Central memory CD4-positive, alpha-beta T cell (primary cell): ENCODE results near the gene SEMA6B.

ENCODE experiments used
- DNase-seq: peaks from one replicate; pipeline ENCODE4 v3.0.0; 2022

Gene SEMA6B

DNA sequence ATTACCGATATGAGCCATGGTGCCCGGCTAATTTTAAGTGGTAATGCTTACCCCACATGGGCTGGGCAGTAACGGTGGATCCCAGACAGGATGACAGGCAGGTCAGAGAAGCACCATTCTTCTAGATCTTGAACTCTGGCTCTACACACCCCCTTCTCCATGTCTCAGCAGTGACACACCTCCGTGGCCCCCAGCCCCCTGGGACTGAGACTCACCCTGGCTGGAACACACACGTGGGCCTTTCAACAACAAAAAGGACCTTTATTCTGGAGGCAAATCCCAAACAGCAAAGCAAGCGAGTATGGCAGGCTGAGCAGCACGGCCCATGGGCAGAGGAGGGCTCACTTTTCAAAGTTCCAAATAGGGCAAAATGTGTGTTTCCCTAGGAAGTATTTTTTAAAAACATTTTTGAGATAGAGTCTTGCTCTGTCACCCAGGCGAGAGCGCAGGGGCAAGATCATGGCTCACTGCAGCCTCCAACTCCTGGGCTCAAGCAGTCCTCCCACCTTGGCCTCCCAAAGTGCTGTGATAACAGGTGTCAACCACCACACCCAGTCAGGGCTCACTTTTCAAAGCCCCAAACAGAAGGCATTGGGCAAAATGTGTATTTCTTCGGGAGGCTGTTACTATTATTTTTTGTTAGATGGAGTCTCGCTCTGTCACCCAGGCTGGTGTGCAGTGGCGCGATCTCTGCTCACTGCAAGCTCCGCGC is 37.0 kb downstream of the SEMA6B start:
- DNase-seq: no peak

DNA sequence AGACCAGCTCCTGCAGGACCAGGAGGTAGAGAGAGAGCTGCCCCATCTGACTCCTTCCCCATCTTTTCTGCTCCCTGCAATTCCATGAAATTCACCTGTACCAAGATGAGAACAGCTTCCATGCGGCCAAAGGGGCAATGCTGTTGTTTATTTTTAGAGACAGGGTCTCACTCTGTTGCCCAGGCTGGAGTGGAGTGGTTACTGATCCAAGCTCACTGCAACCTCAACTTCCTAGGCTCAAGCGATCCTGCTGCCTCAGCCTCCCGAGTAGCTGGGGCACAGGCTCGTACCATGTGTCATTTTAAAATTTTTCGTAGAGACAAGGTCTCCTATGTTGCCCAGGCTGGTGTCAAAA is 37.6 kb downstream of the SEMA6B start:
- DNase-seq: no peak

DNA sequence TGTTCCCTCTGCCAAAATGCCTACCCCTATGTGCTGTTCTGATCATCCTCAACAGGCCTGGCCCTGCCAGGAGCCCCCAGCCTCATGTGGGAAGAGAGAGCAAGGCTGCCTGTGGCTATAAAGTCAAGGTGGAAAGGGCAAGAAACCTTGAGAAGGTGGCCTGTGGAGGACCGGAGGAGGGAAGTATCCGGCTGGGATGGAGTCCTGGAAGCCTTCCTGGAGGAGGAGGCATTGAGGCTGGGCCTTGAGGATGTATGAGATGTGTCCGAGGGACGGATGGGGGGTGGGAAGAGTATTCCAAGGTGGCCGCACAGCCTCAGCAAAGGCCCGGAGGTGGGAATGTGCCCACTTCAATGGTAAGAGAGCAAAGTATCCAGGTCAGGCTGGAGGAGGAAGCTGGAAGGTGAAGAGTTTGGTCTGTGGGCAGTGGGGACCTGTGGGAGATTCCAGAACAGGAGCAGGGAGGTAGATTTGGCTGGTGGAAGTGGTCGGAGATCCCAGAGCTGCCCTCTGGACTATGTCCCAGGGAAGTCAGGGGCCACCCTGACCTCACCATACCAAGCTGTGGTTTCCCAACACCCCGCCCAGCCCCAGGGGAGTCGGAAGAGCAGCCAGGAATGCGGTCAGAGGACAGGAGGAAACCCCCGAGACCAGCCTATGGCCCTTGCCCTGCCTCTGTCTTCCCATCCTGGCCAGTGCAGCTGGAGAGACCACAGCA is 38.2 kb downstream of the SEMA6B start:
- DNase-seq: no peak

DNA sequence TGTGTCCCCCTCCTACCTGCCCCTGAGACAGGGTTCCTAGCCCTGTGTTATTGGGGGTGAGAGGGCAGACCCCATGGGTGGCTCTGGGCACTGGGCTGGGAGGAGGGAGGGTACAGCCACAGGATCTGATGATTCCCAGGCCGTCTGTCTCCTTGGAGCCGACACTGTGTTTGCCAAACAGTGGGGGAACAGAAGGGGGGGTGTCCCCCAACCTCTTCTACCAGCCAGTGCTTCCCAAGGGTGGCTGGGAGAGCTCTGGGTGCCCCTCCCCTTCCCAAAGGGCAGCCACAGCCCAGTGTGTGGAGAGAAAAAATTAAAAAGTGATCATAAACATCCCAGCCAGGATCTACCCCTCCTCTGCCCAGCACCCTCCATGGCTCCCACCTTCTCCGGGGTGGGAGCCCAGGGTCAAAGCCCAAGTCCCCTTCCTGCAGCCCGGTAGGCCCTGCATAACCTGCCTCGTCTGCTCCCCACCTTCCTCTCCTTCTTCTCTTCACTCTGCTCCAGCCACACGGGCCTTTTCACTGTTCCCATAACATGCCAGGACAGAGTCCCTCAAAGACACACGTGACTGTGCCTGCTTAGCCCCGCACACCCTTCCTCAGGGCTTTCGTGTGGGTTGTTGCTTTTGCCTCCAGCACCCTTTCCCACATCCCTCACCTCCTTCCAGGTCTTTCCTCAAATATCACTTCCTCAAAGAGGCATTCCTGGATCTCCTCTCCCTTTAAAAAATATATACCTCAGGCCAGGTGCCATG is 39.8 kb downstream of the SEMA6B start:
- no peak for DNase-seq

DNA sequence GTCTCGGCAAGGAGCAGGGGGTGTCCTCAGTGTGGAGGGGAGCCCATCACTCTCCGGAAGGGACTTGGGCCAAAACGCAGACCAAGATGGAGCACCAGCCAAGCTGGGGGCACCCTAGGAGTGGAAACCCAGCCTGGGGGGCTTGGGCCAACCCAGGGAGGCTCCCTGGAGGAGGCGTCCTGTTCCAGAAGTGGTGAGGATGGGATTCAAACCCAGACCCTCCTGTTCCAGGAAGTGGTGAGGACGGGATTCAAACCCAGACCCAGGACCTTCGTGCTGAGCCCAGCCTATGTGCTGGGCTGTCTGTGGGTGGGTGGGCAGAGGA is 40.4 kb downstream of the SEMA6B start:
- DNase-seq: no peak

DNA sequence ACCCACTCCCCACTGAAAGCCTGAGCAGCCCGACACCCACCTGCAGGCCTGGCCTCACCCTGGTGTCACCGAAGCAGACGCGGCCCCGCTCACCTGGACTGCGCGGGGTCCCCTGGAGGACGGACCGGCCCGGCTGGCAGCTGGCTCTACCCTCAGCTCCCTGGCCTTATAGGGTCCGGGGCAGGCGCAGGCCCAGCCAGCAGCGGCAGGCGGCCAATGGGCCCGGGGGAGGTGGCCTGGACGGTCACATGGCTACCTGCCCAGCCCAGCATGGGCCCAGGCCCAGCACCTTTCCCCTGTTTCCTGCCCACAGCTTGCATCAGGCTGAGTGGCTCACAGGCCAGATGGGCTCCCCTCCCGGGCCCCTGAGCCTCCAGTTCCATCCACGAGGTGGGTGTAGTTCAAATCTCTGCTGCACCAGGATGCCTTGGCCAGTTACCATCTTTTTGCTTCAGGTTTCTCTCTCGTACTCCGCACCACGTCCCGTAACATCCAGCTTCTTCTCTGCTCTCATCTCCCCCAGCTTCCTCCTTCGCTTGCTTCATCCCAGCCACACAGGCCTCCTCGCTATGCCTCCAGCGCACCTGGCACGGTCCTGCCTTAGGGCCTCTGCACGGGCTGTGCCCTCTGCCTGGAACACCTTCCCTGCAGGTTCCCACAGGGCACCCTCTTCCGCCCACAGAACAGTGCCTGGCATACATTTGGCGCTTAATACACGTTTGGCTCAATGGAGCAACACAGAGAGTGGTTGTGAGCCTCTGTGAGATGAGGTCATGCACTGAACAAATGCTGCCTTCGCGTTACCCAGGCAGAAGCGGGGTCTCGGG is 40.9 kb downstream of the SEMA6B start, which contains the start of gene PLIN4:
Gene PLIN4 (minus strand): TSS at position 142 of the 827 bp plus-strand sequence. CDS start 214 bp downstream, outside the sequence.
- DNase-seq: no peak

DNA sequence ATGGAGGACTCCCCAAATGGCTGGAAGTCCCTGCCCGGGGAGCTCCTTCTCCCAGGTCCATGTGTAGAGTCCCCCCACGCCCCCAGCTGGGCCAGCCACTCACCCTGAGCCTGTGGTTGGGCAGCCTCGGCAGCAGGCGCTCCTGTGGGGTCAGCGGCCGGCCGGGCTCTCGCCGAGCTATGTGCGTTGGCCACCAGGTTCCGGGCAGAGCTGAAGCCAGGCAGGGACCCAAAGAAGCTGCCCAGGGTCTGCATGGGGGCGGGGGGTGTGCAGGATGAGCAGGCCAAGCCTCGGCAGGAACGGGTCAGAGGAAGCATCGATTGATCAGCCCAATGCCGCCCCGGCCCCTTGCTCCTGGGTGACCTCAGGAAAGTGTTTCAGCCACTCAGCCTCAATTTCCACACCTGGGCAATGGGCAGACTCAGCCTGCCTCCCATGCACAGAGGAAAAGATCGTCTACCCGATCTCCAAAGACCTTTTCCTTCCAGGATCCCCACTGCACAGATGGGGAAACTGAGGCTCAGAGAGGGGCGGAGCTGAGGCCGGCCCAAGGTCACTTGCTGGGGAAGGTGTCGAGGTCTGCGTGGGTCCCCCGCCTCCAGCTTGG is 41.9 kb downstream of the SEMA6B start:
- DNase-seq: no peak

DNA sequence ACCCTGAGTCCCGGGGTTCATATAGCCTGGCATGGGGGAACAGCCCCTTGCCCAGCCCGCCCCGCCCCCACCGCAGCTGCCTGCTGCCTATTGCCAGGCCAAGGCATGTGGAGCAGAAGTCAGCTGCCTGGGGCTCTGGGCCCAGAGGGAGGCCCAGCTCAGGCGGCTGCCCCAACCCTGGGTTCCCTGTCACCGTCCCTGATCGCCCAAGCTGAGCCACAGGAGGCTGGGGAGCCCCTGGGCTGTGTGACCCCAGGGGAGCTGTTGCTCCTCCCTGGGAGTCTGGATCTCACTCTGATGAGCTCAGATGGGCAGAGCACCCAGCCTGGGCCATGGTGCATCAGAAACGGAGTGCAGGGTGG is 42.6 kb downstream of the SEMA6B start:
- no peak for DNase-seq

DNA sequence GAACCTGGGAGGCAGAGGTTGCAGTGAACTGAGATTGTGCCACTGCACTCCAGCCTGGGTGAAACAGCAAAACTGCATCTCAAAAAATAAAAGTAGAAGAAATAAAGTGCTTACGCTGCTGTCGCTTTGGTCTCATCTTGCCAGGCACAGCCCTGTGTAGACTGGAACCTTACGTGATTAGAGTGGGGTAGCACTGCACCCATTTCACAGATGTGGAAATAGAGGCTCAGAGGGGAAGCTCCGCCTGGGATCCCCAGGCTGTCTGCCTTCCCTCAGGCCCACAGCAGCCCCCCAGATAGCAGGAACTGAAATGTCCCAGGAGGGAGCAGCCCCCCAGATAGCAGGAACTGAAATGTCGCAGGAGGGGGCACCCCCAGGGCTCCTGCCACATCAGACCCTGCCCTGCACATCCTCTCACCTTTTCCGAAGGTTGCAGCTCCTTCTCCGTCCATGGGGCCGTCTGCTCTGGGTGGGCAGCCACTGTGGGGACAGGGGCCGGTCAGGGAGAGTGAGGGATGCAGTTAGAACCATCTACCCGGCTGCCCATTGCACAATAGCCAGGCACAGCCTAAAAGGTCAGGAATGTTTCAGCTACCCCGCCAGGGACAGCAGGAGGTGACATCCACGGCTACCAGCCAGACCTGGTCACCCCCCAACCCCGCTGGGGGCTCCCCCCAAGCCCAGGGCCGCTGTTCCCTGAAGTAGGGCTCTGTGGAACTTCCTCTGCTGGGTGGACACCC is 43.1 kb downstream of the SEMA6B start:
- no peak for DNase-seq

DNA sequence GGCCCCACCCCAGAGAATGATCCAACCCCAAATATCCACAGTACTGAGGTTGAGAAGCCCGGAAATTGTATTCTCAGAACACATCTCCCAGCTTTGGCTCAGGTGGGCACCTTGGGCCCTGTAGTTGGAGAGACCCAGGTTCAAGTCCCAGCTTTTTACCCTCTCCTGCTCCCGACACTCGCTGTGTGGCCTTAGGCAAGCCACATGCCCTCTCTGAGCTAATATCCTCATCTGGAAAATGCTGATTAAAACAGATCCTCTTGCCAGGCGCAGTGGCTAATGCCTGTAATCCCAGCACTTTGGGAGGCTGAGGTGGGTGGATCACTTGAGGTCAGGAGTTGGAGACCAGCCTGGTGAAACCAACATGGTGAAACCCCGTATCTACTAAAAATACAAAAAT is 43.8 kb downstream of the SEMA6B start:
- no peak for DNase-seq

DNA sequence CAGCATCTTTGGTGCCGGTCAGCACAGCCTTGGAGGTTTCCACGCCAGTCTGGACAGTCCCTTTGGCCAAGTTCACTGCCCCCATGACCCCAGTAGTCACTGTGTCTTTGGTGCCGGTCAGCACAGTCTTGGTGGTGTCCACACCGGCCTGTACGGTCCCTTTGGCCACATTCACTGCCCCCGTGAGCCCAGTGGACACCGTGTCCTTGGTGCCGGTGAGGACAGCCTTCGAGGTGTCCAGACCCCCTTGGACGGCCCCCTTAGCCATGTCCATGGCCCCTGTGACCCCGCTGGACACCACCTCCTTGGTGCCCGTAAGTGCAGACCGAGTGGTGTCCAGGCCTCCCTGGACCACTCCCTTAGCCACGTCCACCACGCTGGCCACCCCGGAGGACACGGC is 46.2 kb downstream of the SEMA6B start:
- no peak for DNase-seq

DNA sequence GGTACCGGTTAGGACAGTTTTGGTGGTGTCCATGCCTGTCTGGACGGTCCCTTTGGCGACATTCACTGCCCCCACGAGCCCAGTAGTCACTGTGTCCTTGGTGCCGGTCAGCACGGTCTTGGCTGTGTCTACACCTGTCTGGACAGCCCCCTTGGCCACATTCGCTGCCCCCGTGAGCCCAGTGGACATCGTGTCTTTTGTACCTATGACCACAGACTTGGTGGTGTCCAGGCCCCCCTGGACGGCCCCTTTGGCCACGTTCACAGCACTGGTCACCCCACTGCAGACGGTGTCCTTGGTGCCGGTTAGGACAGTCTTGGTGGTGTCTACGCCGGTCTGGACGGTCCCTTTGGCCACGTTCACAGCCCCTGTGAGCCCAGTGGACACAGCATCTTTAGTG is 47.4 kb downstream of the SEMA6B start:
- DNase-seq: no peak

DNA sequence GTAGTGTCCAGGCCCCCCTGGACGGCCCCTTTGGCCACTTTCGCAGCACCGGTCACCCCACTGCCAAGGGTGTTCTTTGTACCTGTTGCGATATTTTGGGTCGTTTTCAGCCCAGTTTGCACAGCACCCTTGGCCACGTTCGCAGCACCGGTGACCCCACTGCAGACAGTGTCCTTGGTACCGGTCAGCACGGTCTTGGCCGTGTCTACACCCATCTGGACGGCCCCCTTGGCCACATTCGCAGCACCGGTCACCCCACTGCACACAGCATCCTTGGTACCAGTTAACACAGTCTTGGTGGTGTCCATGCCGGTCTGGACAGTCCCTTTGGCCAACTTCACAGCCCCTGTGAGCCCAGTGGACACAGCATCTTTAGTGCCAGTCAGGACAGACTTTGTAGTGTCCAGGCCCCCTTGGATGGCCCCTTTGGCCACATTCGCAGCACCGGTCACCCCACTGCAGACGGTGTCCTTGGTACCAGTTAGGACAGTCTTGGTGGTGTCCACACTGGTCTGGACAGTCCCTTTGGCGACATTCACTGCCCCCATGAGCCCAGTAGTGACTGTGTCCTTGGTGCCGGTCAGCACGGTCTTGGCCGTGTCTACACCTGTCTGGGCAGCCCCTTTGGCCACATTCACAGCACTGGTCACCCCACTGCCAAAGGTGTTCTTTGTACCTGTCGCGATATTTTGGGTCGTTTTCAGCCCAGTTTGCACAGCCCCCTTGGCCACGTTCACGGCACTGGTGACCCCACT is 48.0 kb downstream of the SEMA6B start:
- DNase-seq: no peak

DNA sequence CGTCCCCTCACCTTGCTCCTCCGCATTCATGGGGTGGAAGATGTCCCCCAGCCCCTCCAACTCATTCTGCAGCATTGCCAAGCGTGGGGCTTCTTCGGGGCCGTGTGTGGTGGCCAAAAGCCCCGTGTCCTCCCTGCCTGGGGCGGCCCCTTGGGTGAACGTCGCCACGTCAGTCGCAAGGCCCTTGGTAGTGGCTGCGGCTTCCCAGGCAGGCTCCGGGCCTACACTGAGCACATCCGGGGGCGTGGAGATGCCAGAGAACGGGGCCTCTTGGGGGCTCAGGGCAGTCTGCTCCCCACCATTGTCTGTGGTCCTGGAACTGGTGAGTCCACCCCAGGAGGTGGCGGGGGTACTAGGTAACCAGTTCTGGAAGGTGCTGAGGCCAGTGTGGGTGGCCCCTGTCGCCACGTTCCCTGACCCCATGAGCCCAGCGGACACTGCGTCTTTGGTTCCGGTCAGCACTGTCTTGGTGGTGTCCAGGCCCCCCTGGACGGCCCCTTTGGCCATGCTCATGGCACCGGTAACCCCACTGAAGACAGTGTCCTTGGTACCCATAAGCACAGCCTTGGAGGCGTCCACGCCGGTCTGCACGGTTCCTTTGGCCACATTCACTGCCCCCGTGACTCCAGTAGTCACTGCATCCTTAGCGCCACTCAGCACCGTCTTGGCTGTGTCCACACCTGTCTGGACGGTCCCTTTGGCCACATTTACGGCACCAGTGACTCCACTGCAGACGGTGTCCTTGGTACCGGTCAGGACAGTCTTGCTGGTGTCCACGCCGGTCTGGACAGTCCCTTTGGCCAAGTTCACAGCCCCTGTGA is 48.8 kb downstream of the SEMA6B start:
- no peak for DNase-seq

DNA sequence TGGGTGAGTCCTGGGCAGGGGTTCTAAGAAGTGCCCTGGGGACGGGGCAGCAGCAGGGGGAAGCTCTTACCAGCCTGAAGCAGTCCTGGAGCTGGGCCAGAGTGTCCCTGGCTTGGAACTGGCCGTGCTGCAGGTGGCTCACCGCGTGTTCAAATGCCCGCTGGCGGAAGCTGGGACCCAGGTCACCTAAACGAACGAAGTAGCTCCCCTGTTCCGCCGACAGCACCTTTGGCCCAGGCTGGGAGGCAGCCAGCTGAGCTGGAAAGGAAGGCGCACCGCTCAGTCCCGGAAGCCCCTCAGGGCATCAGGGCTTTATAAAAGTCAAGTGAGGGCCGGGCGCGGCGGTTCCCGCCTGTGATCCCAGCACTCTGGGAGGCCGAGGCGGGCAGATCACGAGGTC is 50.8 kb downstream of the SEMA6B start:
- no peak for DNase-seq

DNA sequence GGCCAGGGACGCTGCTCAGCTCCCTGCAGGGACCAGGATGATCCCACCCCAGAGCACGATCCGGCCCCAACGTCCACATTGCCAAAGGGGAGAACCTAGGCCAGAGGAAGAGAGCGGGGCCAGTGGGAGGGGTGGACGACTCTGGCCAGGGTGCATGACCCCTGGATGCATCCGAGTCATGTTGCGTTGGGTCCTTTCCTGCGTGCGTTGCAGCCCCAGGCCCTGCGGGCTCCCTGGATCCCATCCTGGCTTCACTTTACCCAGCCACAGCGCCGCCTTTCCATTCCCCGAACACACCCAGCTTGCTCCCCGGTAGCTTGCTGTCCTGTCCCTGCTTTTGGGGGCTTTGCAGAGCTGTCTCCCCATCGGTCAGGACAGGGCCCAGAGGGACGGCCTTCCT is 51.7 kb downstream of the SEMA6B start:
- no peak for DNase-seq

DNA sequence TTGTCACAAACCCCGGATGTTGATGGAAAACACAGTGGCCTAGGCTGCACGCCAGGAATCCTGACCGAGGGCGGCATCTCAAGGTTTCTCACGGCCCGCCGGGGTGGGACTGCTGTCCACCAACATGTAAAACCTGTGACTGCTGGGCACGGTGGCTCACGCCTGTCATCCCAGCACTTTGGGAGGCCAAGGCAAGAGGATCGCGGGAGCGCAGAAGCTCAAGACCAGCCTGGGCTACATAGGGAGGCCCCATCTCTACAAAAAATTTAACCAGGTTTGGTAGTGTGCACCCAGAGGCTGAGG is 52.4 kb downstream of the SEMA6B start:
- no peak for DNase-seq

DNA sequence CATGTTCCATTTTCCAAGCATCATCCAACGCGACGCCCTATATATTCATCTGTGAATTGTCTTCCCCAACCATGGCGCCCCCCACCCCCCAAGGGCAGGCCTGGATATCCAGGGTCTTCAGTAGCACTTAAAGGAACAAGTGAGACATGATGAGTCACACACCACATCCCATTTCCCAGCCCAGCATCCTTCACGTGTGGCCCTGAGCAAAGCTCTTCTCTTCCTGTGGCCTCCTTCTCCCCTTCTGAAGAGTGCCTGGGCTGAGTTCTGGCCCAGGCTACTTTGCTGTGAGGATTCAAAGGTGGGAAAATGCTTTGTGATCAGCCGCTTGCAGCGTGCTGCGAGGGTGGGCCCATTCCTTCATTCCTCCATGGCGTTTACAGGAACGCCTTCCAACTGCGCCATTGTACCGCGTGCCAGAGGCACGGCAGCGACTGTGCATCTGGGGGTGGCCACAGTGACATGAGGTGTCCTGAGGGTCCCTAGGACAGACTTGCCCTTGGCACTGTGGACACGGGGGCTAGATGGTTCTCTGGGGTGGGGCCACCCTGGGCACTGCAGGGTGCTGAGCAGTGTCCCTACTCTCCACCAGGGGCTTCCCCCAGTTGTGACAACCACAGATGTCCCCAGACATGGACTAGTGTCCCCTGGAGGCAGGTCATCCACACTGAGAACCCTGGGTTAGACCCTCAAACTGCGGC is 52.9 kb downstream of the SEMA6B start:
- no peak for DNase-seq

DNA sequence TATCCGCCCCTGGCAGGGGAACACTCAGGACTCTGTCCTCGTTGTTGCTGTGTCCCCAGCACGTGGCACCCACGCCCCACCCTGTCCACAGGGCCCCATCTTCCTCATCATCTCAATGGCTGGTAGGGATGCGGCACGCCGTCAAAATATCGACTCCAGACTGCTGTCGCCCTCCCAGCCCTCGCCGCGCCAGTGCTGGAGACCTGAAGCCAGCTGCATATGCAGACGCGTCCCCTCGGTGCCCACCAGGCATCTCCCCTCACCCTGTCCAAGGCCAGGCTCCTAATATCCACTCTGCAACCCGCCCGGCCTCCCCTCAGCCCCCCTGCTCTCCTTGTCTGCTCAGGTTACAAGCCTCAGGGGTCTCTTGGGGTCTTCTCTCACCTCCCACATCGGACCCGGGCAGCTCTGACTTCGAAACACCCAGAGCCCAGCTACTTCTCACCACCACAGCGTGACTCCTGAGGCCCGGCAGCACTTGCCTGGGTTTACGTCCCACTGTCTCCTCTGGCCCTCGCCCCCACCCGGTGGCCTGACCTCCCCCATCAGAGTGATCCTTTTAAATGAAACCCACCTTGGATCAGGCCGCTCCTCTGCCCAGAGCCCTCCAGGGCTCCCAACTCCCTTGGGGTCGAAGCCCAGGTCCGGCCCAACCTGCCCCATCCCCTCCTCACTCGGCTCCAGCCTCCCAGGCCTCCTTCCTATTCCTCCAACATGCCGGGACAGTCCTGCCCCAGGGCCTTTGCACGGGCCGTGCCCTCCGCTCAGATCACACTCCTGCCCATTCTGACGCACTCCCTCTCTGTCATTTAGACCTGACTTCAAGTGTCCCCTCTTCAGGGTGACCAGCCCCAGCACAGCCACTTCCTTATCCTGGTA is 53.7 kb downstream of the SEMA6B start:
- DNase-seq: no peak
